GM04503 (cell line): ENCODE results near the gene BMPR1A.
A peak's percentile ranks its signal among the peaks of the same experiment; 100 is the strongest.
"Not testable (repeated sequence)": the region's sequence is repeated elsewhere in the genome, so short reads cannot be mapped to it uniquely, and the experiment has no call there.

Experiments
- DNase-seq: peaks from one replicate; pipeline ENCODE4 v3.0.0-alpha.2; 2012; ENCODE audit warnings: low read depth

BMPR1A gene

GRCh38 chr10:86880971-86881370 is 124.6 kb downstream of the BMPR1A start:
- no peak for DNase-seq

GRCh38 chr10:86888585-86889381 is 132.4 kb downstream of the BMPR1A start:
- peak; percentile 42 for DNase-seq

- no peak for DNase-seq
These were observed 133.6 kb downstream of the BMPR1A start for GRCh38 chr10:86889997-86890396.

GRCh38 chr10:86898511-86898910 is 142.1 kb downstream of the BMPR1A start:
- DNase-seq = no peak

- DNase-seq = no peak
These were observed 142.7 kb downstream of the BMPR1A start for GRCh38 chr10:86899132-86899531.

- no peak for DNase-seq
These were observed 143.4 kb downstream of the BMPR1A start for GRCh38 chr10:86899670-86900276.

GRCh38 chr10:86900955-86901354 is 144.5 kb downstream of the BMPR1A start:
- peak; percentile 31 for DNase-seq

- DNase-seq = no peak
These were observed 148.2 kb downstream of the BMPR1A start for GRCh38 chr10:86904600-86904999.

GRCh38 chr10:86905429-86905828 is 149.0 kb downstream of the BMPR1A start:
- no peak for DNase-seq

GRCh38 chr10:86914734-86915133 is 158.3 kb downstream of the BMPR1A start:
- DNase-seq = no peak

- no peak for DNase-seq
These were observed 161.6 kb downstream of the BMPR1A start for GRCh38 chr10:86918022-86918471.

GRCh38 chr10:86922553-86922961 is 166.1 kb downstream of the BMPR1A start:
- no peak for DNase-seq

GRCh38 chr10:86929468-86930380 is 173.3 kb downstream of the BMPR1A start:
- DNase-seq = no peak

GRCh38 chr10:86931872-86932271 is 175.5 kb downstream of the BMPR1A start:
- peak; percentile 46 for DNase-seq

GRCh38 chr10:86932674-86933073 is 176.3 kb downstream of the BMPR1A start:
- no peak for DNase-seq

- DNase-seq = not testable (repeated sequence)
These were observed 177.8 kb downstream of the BMPR1A start for GRCh38 chr10:86934162-86934711.

GRCh38 chr10:86936661-86937501 is 180.5 kb downstream of the BMPR1A start:
- DNase-seq = no peak

GRCh38 chr10:86937502-86938154 is 181.2 kb downstream of the BMPR1A start:
- DNase-seq = no peak

- no peak for DNase-seq
These were observed 181.8 kb downstream of the BMPR1A start for GRCh38 chr10:86938260-86938659.

- DNase-seq = not testable (repeated sequence)
These were observed 183.7 kb downstream of the BMPR1A start for GRCh38 chr10:86940076-86940475.

GRCh38 chr10:86940677-86941076 is 184.3 kb downstream of the BMPR1A start:
- DNase-seq = no peak
